GM19351 (cell line): ENCODE data around the gene ARHGAP20.
"Not testable (repeated sequence)": the region's sequence is repeated elsewhere in the genome, so short reads cannot be mapped to it uniquely, and the experiment has no call there.

ENCODE experiments used
- ATAC-seq: cut with Tn5 transposase; IDR thresholded peaks from one replicate; pipeline ENCODE4 v1.9.1; 2021; ENCODE audit warnings: mild to moderate bottlenecking, moderate library complexity; ENCODE audit not compliant: unreplicated experiment

Gene ARHGAP20

DNA sequence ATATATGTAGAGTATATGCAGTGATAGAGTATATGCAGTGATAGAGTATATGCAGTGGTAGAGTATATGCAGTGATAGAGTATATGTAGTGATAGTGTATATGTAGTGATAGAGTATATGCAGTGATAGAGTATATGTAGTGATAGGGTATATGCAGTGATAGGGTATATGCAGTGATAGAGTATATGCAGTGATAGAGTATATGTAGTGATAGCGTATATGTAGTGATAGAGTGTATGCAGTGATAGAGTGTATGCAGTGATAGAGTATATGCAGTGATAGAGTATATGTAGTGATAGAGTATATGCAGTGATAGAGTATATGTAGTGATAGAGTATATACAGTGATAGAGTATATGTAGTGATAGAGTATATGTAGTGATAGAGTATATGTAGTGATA, 92.9 kb downstream of the ARHGAP20 start:
- not testable (repeated sequence) for ATAC-seq

- no peak for ATAC-seq
Observed at GRCh38 chr11:110614031-110614430, 98.2 kb downstream of the ARHGAP20 start.

GRCh38 chr11:110613197-110613918, 98.9 kb downstream of the ARHGAP20 start:
- no peak for ATAC-seq

- ATAC-seq, result no peak
Observed at GRCh38 chr11:110606415-110606814, 105.8 kb downstream of the ARHGAP20 start.

DNA sequence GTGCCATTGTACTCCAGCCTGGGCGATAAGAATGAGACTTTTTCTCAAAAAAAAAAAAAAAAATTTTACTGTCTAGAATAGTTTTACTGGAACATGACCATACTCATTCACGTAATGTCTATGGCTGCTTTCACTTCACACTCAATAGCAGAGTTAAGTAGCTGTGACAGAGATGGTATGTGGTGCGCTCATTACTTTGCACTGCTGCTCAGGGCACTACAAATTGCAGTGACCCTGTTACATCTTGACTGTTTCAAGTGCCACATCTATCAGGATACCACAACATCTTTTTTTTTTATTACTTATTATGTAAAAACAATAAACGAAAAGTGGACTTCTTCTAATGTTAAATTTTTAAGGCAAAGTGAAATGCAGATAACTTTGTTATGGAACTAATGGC, 110.3 kb downstream of the ARHGAP20 start:
- ATAC-seq, result no peak

- no peak for ATAC-seq
Observed at GRCh38 chr11:110600322-110600721, 111.9 kb downstream of the ARHGAP20 start.

DNA sequence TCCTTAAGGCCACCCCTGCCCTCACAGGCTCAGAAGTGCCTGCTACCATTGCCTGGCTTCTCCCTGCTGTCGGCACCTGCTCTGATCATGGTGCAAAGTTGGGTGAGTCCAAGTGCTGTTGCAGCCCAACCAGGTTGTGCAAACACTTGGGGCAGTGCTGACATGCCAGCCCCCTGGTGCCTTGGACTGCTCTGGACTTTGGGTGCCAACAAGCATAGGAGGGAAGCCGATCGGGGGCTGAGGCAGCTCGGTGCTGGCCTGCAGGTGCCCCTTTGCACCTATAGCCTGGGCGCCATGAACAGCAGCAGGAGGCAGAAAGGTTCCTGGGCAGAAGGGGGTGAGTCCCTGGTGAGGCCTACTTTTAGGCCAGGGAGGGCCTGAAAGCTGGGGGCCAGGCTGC, 113.0 kb downstream of the ARHGAP20 start:
- ATAC-seq, result no peak

- ATAC-seq, result no peak
Observed at GRCh38 chr11:110598725-110599124, 113.5 kb downstream of the ARHGAP20 start.

GRCh38 chr11:110587972-110588371, 124.3 kb downstream of the ARHGAP20 start:
- no peak for ATAC-seq

- no peak for ATAC-seq
Observed at GRCh38 chr11:110587129-110587528, 125.1 kb downstream of the ARHGAP20 start.

DNA sequence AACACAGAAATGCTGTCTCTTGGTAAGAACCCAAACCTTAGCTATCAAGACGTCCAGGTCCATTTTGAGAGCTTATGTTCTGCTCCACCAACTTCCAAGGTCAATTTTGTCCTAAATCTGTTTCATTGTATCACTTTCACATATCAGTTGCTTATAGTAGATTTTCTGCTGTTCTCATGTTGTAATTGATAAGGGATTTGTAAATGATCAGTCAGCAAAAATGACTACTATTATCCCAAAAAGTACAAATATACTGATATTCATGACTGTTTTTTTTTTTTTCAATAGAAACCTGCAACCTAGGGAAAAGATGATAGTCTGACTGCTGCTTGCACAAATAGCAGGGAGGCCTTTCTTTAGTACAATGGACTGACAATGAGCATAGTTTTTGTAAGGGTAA, 128.1 kb downstream of the ARHGAP20 start:
- no peak for ATAC-seq

GRCh38 chr11:110582728-110583432, 129.4 kb downstream of the ARHGAP20 start:
- ATAC-seq, result no peak

DNA sequence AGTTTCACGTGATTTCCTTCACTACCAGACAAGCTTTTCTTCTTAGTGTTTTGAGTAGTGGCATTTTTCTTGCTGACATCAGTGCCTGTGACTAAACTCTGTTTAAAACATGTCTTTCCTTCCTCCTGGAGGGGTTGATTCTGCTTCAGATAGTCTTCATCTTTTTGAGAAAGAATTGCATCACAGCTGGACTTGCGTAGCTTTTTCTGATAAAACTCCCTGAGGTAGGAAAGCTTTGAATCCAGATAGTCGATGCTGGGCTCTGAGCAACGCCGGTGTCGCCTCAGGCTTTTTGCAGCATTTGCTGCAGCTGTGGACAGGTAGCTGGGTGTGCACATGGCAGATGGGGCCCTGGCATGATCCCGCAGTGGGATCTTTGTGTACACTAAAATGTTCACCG, 131.7 kb downstream of the ARHGAP20 start:
- ATAC-seq, result no peak

DNA sequence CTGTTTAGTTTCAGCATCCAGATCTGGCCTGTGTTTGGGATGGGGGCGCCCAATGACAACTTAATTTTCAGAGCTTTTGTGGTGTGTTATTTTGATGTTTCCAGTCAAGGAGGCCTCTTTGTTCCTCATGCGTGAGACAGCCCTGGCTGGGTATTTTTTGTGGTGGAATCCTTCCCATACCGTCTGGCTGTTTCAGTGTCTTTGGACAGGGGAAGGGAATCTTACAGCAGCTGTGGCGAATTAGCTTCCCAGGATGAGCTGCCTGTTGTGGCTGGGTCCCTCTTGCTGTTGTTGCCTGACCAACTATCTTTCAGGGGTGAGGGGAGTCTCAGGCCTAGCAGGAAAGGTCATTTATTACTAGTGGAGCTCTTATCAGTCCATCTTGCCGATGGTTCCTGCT, 138.8 kb downstream of the ARHGAP20 start:
- ATAC-seq, result no peak

GRCh38 chr11:110571081-110571720, 141.0 kb downstream of the ARHGAP20 start:
- ATAC-seq, result no peak

DNA sequence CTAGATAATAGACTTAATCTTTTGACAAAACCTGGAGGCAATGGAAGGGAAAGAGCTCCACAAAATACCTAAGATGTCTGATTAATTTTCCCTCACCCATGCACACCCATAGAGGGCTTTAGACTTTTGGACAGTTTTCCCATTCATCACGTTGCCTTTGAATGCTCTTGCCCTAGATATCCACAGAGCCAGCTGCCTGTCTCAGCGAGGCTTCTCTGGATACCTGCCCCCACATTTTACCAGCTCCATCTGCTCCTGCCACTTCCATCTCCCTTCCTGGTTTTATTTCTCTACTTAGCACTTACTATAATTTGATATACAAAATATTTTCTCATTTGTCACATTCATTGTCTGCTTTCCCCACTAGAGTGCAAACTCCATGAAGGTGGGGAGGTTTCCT, 145.7 kb downstream of the ARHGAP20 start:
- no peak for ATAC-seq

- ATAC-seq, result no peak
Observed at GRCh38 chr11:110565357-110566336, 146.6 kb downstream of the ARHGAP20 start.

DNA sequence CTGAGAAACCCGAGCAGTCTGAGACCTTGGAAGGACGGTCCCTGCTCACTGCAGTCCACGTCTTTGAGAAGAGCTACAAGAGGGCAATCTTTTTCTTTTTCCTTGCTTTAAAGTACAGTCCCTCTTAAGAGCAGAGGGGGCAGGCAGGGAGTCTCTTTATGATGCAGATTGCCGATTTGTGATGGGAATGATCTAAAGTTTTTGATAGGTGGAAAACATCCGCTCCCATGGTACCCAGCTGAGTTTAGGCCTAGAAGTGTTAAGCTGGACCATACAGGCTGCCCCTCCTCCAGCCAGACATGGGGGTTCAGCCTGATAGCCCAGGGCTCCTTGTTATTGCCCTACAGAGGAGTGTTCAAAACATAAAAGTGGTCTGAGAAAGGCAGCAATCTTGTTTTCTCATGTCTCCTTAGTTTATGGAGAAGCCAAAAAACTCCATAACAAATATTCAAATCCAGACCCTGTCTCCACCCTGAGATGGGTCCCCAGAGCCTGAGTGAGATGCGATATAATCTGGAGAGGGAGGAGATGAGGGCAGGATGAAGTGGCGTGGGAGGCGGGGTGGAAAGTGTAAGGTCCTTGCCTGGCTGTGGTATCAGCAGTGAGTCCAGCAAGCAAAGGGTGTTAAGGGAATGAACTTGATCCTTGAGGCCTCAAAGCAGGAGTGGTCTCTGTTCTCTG, 147.4 kb downstream of the ARHGAP20 start:
- no peak for ATAC-seq

GRCh38 chr11:110544779-110545178, 167.5 kb downstream of the ARHGAP20 start:
- no peak for ATAC-seq

GRCh38 chr11:110538154-110538553, 174.1 kb downstream of the ARHGAP20 start:
- no peak for ATAC-seq
